Memory B cell (primary cell): ENCODE results near the gene TLK2.
A peak's percentile ranks its signal among the peaks of the same experiment; 100 is the strongest.

Source experiments
- ATAC-seq: fragments of 150-1000 bp; cut with Tn5 transposase; 2 replicates; pipeline ENCODE4 v1.10.0; 2021; ENCODE audit warnings: low read depth, mild to moderate bottlenecking, moderate library complexity
- DNase-seq, 2 donors: peaks; one replicate each; pipeline ENCODE4 v3.0.0; 2022; ENCODE audit warnings: low spot score in 2 of 2
- H3K27ac Mint-ChIP-seq: one replicate; pipeline ENCODE4 v1.8.0; 2022; ENCODE audit warnings: mild to moderate bottlenecking, moderate library complexity, mixed read lengths
- H3K27me3 Mint-ChIP-seq: one replicate; pipeline ENCODE4 v1.8.0; 2022; ENCODE audit warnings: mixed read lengths
- H3K36me3 Mint-ChIP-seq: one replicate; pipeline ENCODE4 v1.8.0; 2022; ENCODE audit warnings: mild to moderate bottlenecking, mixed read lengths
- H3K4me1 Mint-ChIP-seq: one replicate; pipeline ENCODE4 v1.8.0; 2022; ENCODE audit warnings: mixed read lengths
- H3K4me3 Mint-ChIP-seq: one replicate; pipeline ENCODE4 v1.8.0; 2022; ENCODE audit warnings: mild to moderate bottlenecking, moderate library complexity, mixed read lengths
- H3K9me3 Mint-ChIP-seq: one replicate; pipeline ENCODE4 v1.8.0; 2022; ENCODE audit warnings: mixed read lengths

TLK2 gene

DNA sequence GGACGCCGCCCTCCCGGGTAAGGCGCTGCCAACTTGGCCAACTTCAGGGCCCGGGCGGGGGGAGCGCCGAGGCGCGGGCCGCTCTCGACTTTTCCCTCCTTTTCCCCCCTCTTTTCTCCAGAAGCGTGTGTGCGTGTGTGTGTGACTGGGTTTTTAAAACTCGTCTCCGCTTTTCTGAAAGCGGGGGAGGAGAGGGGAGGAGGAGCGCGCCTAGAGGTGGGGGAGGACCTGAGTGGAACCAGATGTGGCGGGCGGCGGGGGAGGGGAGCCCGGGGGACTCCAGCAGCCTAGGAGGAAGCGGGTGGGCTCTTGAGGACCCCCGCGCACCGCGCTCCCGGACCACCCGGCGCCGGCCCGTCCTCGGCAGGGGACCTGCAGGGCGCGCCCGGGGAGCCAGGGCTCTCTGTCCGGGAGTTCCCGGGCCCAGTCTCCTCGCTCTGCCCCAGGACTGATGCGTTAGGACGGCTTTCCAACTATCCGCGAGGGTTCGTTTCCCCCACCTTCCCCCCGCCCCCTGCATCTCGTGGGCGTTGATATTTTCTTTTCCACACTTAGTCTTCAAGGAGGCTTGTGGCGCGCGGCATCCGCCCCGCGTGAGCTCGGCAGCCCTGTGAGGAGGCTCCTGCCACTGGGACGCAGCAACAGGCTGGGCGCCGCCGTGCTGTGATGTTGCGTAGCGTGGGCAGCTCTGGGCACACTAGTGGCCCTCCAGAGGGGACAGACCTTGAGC, 149.4 kb downstream of the TLK2 start:
- Mint-ChIP-seq H3K4me1 (peaks cover 8% of the 10 kb centered on the region), H3K36me3 (no peaks in the 10 kb centered on the region), H3K27ac (no peak overlapping the region), H3K9me3 (no peaks in the 10 kb centered on the region), H3K27me3 (peaks cover 13% of the 10 kb centered on the region), H3K4me3 (peak overlapping the region; percentile 76)
- DNase-seq (no peak), ATAC-seq (no peak)

DNA sequence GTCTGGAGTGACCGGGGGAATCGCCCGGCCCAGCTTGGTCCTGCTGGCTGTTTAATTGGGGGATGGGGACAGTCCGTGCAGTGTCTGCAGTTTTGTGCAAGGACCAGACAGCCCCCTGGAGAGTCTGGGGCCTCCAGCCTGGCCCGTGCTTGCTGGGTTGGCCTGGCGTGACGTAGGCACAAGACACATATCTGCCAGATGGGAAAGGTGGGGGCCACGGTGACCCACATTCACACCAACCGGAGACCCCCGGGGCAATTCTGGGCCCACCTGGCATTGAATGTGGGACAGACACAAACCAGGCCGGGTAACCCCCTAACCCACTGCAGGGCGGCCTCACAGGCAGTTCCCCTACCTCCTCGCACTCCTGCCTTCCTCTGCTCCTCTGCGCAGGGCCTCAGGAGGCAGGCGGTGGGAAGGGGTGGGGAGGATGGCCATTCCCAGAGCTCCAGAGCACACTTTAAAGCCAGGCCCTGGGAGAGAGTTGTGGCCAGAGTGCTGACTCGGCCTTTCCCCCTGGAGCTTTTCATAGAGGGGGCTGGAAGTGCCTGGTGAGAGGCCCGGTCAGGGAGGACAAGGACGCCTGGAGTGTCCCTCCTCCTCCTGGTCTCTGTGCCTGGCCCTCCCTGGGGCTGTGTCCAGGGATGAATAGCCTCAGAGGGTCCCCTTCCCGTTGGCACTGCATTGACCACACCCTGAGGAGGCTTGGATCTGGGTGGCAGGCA, 150.4 kb downstream of the TLK2 start:
- Mint-ChIP-seq H3K36me3 (no peaks in the 10 kb centered on the region), H3K27me3 (peaks cover 13% of the 10 kb centered on the region)

GRCh38 chr17:62629556-62630364, 151.1 kb downstream of the TLK2 start:
- Mint-ChIP-seq H3K27me3 (peaks cover 13% of the 10 kb centered on the region), H3K4me1 (peaks cover 8% of the 10 kb centered on the region), H3K4me3 (no peak overlapping the region), H3K27ac (no peak overlapping the region), H3K9me3 (no peaks in the 10 kb centered on the region), H3K36me3 (no peaks in the 10 kb centered on the region)
- no peak for DNase-seq
- no peak for ATAC-seq

More for the DNA sequence above, 150.4 kb downstream of the TLK2 start:
- ATAC-seq (no peak), DNase-seq (no peak)
- Mint-ChIP-seq H3K4me3 (no peak overlapping the region), H3K4me1 (peaks cover 8% of the 10 kb centered on the region), H3K27ac (no peak overlapping the region), H3K9me3 (no peaks in the 10 kb centered on the region)

DNA sequence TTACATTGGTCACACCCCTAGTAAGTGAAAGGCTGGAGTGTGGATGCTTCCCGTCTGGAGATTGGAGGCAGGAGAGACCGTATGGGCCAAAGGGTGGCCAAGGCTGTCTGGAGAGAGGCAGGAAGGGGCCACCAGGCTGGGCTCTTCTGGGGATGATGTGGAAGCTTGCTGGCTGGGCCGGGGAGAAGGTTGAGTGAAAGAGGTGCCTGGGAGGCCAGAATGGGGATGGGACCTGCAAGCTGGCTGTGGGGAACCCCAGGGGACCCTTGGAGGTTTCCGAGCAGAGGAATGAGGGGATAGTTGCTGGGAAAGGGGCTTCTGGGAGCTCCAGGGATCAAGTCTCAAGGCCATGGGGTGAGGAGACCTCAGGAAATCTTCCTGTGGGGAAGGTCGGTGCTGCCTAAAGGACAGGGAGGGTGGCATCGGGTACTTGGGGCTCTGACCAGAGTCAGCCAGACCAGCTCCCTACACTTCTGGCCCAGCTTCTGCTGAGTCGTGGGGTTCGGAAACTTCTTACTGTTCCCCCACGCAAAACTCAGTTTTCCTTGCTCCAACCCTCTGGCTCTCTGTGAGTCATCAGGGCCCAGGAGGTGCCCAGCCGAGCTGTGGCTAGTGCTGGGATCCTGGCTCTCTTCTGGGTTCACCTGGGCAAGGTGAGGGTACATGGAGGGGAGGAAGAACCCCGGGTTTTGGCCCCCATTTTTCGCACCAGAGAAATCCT, 151.9 kb downstream of the TLK2 start:
- peaks cover 8% of the 10 kb centered on the region for H3K4me1 Mint-ChIP-seq
- H3K4me3 Mint-ChIP-seq, result no peak overlapping the region
- no peak overlapping the region for H3K27ac Mint-ChIP-seq
- DNase-seq (no peak), ATAC-seq (no peak)
- no peaks in the 10 kb centered on the region for H3K9me3 Mint-ChIP-seq
- H3K27me3 Mint-ChIP-seq, result peaks cover 13% of the 10 kb centered on the region
- H3K36me3 Mint-ChIP-seq, result no peaks in the 10 kb centered on the region

DNA sequence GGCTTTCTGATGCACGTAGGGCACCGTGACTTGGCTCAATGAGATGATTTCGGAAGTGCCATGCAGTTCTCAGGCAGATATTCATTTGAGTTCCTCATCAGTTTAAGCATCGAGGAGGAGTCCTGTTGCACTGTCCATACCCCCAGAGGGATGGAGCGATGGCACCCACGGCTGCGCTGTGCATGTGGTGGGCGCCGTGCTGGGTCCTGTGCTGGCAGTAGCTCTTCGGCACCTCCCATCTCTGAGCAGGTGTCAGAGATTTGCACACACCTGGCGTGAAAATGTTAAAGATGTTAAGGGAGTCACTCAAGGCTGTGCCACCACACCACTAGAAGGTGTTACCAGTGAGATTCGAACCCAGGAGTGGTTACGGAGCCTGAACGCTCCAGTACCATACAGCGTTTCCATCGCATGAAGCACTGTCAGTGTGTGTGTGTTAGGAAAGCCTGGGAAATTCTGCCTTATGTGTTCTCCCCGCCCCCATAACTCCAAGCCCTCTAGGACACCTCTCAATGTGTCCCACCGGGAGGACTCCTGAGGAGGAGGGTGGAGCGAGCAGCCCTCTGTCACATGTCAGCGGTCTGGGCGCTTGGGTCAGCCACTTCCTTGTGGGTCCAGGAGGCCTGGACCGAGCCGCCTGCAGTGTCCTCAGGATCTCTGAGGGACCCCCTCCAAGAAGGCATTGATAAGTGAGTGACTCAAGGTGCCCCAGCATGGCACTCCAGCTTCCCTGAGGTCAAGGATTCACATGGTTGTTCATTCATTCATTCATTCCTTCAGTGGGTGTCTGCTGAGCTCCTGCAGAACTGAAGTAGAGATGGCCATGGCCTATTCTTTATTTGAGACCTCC, 152.7 kb downstream of the TLK2 start:
- H3K4me3 Mint-ChIP-seq, result no peak overlapping the region
- no peaks in the 10 kb centered on the region for H3K9me3 Mint-ChIP-seq
- DNase-seq (no peak), ATAC-seq (no peak)
- peaks cover 13% of the 10 kb centered on the region for H3K27me3 Mint-ChIP-seq
- no peak overlapping the region for H3K27ac Mint-ChIP-seq
- no peaks in the 10 kb centered on the region for H3K36me3 Mint-ChIP-seq
- peaks cover 8% of the 10 kb centered on the region for H3K4me1 Mint-ChIP-seq

DNA sequence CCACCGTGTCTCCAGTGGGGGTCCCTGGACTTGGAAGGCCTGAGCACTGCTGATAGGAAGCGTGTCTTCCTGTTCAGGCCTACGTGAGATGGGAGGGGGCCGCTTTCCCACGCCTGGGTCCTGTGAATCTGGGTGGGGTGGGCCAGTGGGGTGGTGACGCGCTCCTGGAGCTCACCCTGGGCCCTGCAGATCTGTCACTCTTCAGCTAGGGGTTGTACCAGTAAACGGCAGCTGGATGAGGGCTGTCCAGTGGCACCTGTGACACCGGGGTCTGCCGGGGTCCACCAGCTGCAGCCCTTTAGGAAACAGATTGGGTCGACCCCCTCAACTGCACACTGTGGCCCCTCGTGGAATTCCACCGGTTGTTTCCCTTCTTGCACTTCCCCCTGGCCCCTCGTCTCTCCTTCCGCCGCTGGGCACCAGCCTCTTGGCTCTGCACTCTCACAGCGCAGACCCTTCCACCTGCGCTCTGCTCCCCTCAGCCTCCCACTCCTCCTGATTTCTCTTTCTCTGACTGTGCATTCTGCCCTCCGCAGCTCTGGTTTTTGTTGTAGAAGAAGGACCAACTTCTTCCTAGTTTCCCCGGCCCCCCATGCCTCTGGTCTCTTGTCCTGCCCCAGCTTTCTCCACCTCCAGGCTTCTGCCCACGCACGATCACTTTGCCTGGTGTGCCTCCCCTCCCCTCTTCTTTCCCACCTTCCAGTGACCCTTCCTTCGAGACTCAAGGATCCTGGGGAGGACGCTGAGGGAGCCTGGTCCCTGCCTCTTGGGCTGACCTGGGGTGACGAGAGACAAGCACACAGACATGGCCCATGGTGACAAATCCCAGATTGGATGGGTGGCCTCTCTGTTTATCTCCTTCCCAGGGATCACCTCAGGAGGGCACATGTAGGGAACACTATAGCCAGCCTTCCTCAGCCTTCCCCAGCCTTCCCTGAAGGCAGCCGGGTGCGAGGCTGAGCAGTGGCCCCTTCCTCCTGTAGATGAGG, 153.6 kb downstream of the TLK2 start:
- DNase-seq, result no peak
- Mint-ChIP-seq H3K27ac (no peak overlapping the region), H3K27me3 (peaks cover 13% of the 10 kb centered on the region), H3K9me3 (no peaks in the 10 kb centered on the region), H3K36me3 (no peaks in the 10 kb centered on the region), H3K4me3 (no peak overlapping the region), H3K4me1 (peaks cover 6% of the 10 kb centered on the region)
- no peak for ATAC-seq

DNA sequence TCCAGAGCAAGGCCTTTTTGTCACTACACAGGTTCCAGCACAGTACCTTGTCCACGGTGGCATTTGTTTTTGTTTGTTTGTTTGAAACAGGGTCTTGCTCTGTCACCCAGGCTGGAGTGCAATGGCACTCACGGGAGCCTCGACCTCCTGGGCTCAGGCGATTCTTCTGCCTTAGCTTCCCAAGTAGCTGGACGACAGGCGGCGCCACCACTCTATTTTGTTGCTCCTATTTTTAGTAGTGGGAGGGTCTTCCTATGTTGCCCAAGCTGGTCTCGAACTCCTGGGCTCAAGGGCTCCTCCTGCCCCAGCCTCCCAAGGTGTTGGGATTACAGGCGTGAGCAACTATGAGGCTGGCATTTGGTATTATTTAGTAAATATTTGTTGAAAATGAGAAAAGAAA, 159.2 kb downstream of the TLK2 start:
- Mint-ChIP-seq H3K4me1 (no peaks in the 10 kb centered on the region), H3K9me3 (no peaks in the 10 kb centered on the region), H3K27ac (no peak overlapping the region), H3K4me3 (no peak overlapping the region), H3K27me3 (no peaks in the 10 kb centered on the region), H3K36me3 (no peaks in the 10 kb centered on the region)
- no peak for DNase-seq
- ATAC-seq, result no peak

DNA sequence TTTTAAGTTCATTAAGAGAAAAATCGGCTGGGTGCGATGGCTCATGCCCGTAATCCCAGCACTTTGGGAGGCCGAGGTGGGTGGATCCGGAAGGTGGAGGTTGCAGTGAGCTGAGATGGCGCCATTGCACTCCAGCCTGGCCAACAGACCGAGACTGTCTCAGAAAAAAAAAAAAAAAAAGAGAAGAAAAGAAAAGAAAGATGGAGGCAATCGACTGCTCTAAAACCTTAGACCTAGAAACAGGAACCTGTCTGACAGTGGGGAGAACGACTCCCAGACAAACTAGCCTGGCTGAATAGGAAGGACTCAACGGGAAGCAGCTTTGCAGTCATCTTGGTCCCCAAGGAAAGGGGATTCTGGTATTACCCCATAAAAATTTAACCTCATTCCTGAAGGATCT, 162.5 kb downstream of the TLK2 start:
- ATAC-seq, result no peak
- H3K27ac Mint-ChIP-seq, result no peak overlapping the region
- H3K4me3 Mint-ChIP-seq, result no peak overlapping the region
- H3K9me3 Mint-ChIP-seq, result no peaks in the 10 kb centered on the region
- no peaks in the 10 kb centered on the region for H3K27me3 Mint-ChIP-seq
- no peak for DNase-seq
- no peaks in the 10 kb centered on the region for H3K4me1 Mint-ChIP-seq
- H3K36me3 Mint-ChIP-seq, result no peaks in the 10 kb centered on the region

DNA sequence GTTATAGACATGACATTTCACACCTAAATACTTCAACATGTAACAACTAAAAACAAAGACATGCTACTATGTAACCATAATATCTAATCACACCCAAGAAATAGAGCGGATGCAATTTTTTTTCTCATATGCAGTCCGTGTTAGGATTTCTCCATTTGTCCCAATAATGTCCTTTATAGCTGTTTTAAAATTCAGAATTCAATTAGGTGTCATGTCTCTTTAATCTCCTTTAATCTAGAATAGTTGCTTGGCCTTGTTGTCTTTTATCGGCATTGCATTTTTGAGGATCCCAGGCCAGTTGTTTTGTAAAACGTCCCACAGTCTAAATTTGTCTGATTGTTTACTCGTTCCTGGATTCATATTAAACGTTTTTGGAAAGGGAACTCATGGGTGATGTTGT, 163.3 kb downstream of the TLK2 start:
- DNase-seq, result no peak
- Mint-ChIP-seq H3K27ac (no peak overlapping the region), H3K4me3 (no peak overlapping the region), H3K9me3 (no peaks in the 10 kb centered on the region), H3K27me3 (no peaks in the 10 kb centered on the region), H3K4me1 (no peaks in the 10 kb centered on the region), H3K36me3 (no peaks in the 10 kb centered on the region)
- ATAC-seq, result no peak

GRCh38 chr17:62643496-62643895, 164.9 kb downstream of the TLK2 start:
- Mint-ChIP-seq H3K27ac (no peak overlapping the region), H3K36me3 (no peaks in the 10 kb centered on the region), H3K4me1 (no peaks in the 10 kb centered on the region), H3K4me3 (no peak overlapping the region), H3K9me3 (no peaks in the 10 kb centered on the region), H3K27me3 (no peaks in the 10 kb centered on the region)
- ATAC-seq (no peak), DNase-seq (no peak)

DNA sequence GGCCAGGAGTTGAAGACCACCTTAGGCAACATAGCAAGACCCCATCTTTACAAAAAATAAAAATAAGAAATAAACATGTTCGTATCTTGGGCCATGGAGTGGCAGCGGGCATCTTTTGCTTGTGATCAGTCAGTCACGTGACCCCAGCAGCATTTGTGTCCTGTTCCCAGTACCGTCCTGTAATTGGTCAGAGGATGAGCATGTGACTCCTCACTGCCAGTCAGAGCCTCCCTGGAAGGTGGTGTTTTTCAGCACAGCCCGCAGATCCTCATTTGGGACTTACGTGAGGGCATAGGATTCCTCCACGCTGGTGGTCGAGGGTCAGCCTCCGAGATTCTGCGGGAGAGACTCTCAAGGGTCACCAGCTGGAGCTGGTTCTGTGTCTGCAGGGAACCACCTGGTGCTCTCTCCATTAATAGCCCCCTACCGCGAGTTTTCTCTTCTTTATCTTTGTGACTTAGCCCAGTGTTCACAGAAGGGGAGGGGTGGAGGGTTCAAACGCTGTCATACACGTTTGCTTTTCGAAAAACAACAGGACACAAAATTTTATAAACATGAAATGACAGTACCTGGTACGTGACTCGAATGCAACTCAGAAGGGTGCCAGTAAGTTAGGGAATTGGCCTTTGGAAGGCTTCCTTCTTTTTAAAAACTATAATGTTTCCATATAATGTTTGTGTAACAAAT, 166.0 kb downstream of the TLK2 start:
- H3K27me3 Mint-ChIP-seq, result no peaks in the 10 kb centered on the region
- no peak for ATAC-seq
- no peaks in the 10 kb centered on the region for H3K4me1 Mint-ChIP-seq
- no peak overlapping the region for H3K4me3 Mint-ChIP-seq
- H3K27ac Mint-ChIP-seq, result no peak overlapping the region
- H3K9me3 Mint-ChIP-seq, result no peaks in the 10 kb centered on the region
- DNase-seq, result no peak
- no peaks in the 10 kb centered on the region for H3K36me3 Mint-ChIP-seq
